ENCODE results near the gene YKT6.

- TF ChIP-seq MAFK (IDR thresholded peaks at IDR 0.05; ENCODE audit: low read depth, low read length) (no peak), ZNF274 (IDR thresholded peaks at IDR 0.05; ENCODE audit: borderline replicate concordance, extremely low read depth, low read length) (no peak), TAF1 (IDR thresholded peaks at IDR 0.05; ENCODE audit: low read depth, low read length) (no peak), CREB1 (IDR thresholded peaks at IDR 0.05) (no peak), EZH2 (IDR thresholded peaks at IDR 0.05; ENCODE audit: low read depth, low read length, severe bottlenecking) (no peak), EGR1 (IDR thresholded peaks at IDR 0.05; ENCODE audit: borderline replicate concordance, low read depth, low read length) (no peak), SIX5 (IDR thresholded peaks at IDR 0.05; ENCODE audit: low read depth, low read length) (no peak), CTBP2 (IDR thresholded peaks at IDR 0.05; ENCODE audit: borderline replicate concordance, insufficient read depth, insufficient read length, low read length) (no peak), GABPA (IDR thresholded peaks at IDR 0.05; ENCODE audit: borderline replicate concordance, insufficient read depth, low read length) (no peak), POLR2A (IDR thresholded peaks at IDR 0.05; ENCODE audit: control extremely low read depth in 1 of 2, low read depth in 2 of 2, low read length in 2 of 2) (no peak), EP300 (IDR thresholded peaks at IDR 0.05; ENCODE audit: borderline replicate concordance in 1 of 2, low read depth in 2 of 2, low read length in 2 of 2) (no peak), CHD7 (IDR thresholded peaks at IDR 0.05; ENCODE audit: insufficient replicate concordance, low read length) (no peak)
- TF ChIP-seq, protein P1, sequence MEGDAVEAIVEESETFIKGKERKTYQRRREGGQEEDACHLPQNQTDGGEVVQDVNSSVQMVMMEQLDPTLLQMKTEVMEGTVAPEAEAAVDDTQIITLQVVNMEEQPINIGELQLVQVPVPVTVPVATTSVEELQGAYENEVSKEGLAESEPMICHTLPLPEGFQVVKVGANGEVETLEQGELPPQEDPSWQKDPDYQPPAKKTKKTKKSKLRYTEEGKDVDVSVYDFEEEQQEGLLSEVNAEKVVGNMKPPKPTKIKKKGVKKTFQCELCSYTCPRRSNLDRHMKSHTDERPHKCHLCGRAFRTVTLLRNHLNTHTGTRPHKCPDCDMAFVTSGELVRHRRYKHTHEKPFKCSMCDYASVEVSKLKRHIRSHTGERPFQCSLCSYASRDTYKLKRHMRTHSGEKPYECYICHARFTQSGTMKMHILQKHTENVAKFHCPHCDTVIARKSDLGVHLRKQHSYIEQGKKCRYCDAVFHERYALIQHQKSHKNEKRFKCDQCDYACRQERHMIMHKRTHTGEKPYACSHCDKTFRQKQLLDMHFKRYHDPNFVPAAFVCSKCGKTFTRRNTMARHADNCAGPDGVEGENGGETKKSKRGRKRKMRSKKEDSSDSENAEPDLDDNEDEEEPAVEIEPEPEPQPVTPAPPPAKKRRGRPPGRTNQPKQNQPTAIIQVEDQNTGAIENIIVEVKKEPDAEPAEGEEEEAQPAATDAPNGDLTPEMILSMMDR (IDR thresholded peaks at IDR 0.05; ENCODE audit: control extremely low read depth in 1 of 3, insufficient read depth in 1 of 3, low read depth in 1 of 3, low read length in 3 of 3), result no peak
- TF ChIP-seq, protein P2, sequence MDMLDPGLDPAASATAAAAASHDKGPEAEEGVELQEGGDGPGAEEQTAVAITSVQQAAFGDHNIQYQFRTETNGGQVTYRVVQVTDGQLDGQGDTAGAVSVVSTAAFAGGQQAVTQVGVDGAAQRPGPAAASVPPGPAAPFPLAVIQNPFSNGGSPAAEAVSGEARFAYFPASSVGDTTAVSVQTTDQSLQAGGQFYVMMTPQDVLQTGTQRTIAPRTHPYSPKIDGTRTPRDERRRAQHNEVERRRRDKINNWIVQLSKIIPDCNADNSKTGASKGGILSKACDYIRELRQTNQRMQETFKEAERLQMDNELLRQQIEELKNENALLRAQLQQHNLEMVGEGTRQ (IDR thresholded peaks at IDR 0.05; ENCODE audit: low read length), result no peak
Measured at GRCh38 chr7:44167920-44168319, 32.9 kb upstream of the YKT6 start.

Data from H1 (cell line).